HEK293 (cell line): Measurements from ENCODE around the gene SLC40A1.

Experiments used
- CTCF ChIA-PET: fragments of 350-600 bp; formaldehyde crosslinking; extraction: SDS; loops from one replicate; lab custom pipeline; 2021; ENCODE audit warnings: antibody characterized with exemption; lab: Yijun Ruan, JAX
- POLR2A ChIA-PET: fragments of 300-600 bp; formaldehyde crosslinking; extraction: SDS; loops from one replicate; lab custom pipeline; 2020; ENCODE audit warnings: antibody characterized with exemption, inconsistent platforms; lab: Yijun Ruan, JAX
- H3K27ac ChIP-seq: fragments of 200-500 bp; sonication (Bioruptor generic); 2 replicates; pipeline ENCODE4 v1.5.1; 2014; ENCODE audit warnings: low read depth, low read length, control low read depth, inconsistent platforms; ENCODE audit errors: extremely low read depth
- H3K36me3 ChIP-seq, 2 experiments: fragments of 200-500 bp in 1 of 2; sonication (Bioruptor generic) in 1 of 2; 1 replicate in 1 of 2; 2 replicates in 1 of 2; pipeline ENCODE4 v1.5.1; 2014 to 2017; ENCODE audit warnings: inconsistent platforms in 2 of 2, low read length in 2 of 2; ENCODE audit not compliant: control insufficient read depth in 2 of 2, insufficient read depth in 1 of 2
- H3K4me1 ChIP-seq: fragments of 200-500 bp; sonication (Bioruptor generic); 2 replicates; pipeline ENCODE4 v1.5.1; 2014; ENCODE audit warnings: mild to moderate bottlenecking, low read length, inconsistent platforms; ENCODE audit not compliant: control insufficient read depth, insufficient read depth
- H3K4me3 ChIP-seq: 2 replicates; pipeline ENCODE4 v1.5.1; 2011; ENCODE audit warnings: low read depth, mild to moderate bottlenecking, control low read depth, low read length, moderate library complexity
- H3K9me3 ChIP-seq: fragments of 200-500 bp; sonication (Bioruptor generic); 2 replicates; pipeline ENCODE4 v1.5.1; 2014; ENCODE audit warnings: low read depth, low read length, inconsistent platforms; ENCODE audit not compliant: control insufficient read depth, insufficient read depth
- CTCF ChIP-seq: fragments of 450-650 bp; formaldehyde crosslinking; IDR thresholded peaks from 2 replicates; pipeline ENCODE4 v1.5.1; 2016; ENCODE audit warnings: missing biosample characterization, missing genetic modification characterization
- GFI1B ChIP-seq: fragments of 450-650 bp; formaldehyde crosslinking; IDR thresholded peaks from 2 replicates; pipeline ENCODE4 v1.5.1; 2016; ENCODE audit warnings: missing biosample characterization, missing genetic modification characterization
- PRDM10 ChIP-seq: fragments of 450-650 bp; formaldehyde crosslinking; IDR thresholded peaks from 2 replicates; pipeline ENCODE4 v1.5.1; 2016; ENCODE audit warnings: missing biosample characterization, missing genetic modification characterization
- SCRT1 ChIP-seq: fragments of 450-650 bp; formaldehyde crosslinking; IDR thresholded peaks from 2 replicates; pipeline ENCODE4 v1.5.1; 2016; ENCODE audit warnings: missing biosample characterization, missing genetic modification characterization, borderline replicate concordance
- ZBTB26 ChIP-seq: fragments of 450-650 bp; formaldehyde crosslinking; optimal IDR thresholded peaks from 2 replicates; pipeline ENCODE3; 2016; ENCODE audit warnings: missing biosample characterization, mild to moderate bottlenecking, missing genetic modification characterization
- ZFP69B ChIP-seq: fragments of 450-650 bp; formaldehyde crosslinking; IDR thresholded peaks from 2 replicates; pipeline ENCODE4 v1.5.1; 2016; ENCODE audit warnings: missing biosample characterization, missing genetic modification characterization
- ZNF157 ChIP-seq: fragments of 450-650 bp; formaldehyde crosslinking; IDR thresholded peaks from 2 replicates; pipeline ENCODE4 v1.5.1; 2016; ENCODE audit warnings: missing biosample characterization, missing genetic modification characterization
- ZNF16 ChIP-seq: fragments of 450-650 bp; formaldehyde crosslinking; IDR thresholded peaks from 2 replicates; pipeline ENCODE4 v1.5.1; 2016; ENCODE audit warnings: low read depth, missing biosample characterization, missing genetic modification characterization
- ZNF184 ChIP-seq: fragments of 450-650 bp; IDR thresholded peaks from 2 replicates; pipeline ENCODE4 v1.5.1; 2018; ENCODE audit warnings: missing biosample characterization, mild to moderate bottlenecking, missing genetic modification characterization
- ZNF23 ChIP-seq: fragments of 450-650 bp; formaldehyde crosslinking; IDR thresholded peaks from 2 replicates; pipeline ENCODE4 v1.5.1; 2016; ENCODE audit warnings: missing biosample characterization, missing genetic modification characterization, borderline replicate concordance
- ZNF488 ChIP-seq: fragments of 450-650 bp; formaldehyde crosslinking; IDR thresholded peaks from 2 replicates; pipeline ENCODE4 v1.5.1; 2016; ENCODE audit warnings: missing biosample characterization, missing genetic modification characterization
- ZNF560 ChIP-seq: fragments of 450-650 bp; formaldehyde crosslinking; IDR thresholded peaks from 2 replicates; pipeline ENCODE4 v1.5.1; 2017; ENCODE audit warnings: missing biosample characterization, missing genetic modification characterization, borderline replicate concordance
- ZNF791 ChIP-seq: fragments of 450-650 bp; formaldehyde crosslinking; IDR thresholded peaks from 2 replicates; pipeline ENCODE4 v1.5.1; 2016; ENCODE audit warnings: missing biosample characterization, missing genetic modification characterization
- ZNF830 ChIP-seq: fragments of 450-650 bp; IDR thresholded peaks from 2 replicates; pipeline ENCODE4 v1.5.0; 2018; ENCODE audit warnings: missing biosample characterization, missing genetic modification characterization, low read depth, mild to moderate bottlenecking, moderate library complexity
- ZSCAN4 ChIP-seq: fragments of 450-650 bp; formaldehyde crosslinking; IDR thresholded peaks from 2 replicates; pipeline ENCODE4 v1.5.1; 2017; ENCODE audit warnings: missing biosample characterization, missing genetic modification characterization

SLC40A1 gene

GRCh38 chr2:189609853-189610252 lies 29.3 kb upstream of the SLC40A1 start:
- Histone ChIP-seq H3K4me1 (peaks cover 17% of the 10 kb centered on the region), H3K9me3 (no peaks in the 10 kb centered on the region), H3K4me3 (no peak overlapping the region), H3K27ac (no peak overlapping the region), H3K36me3 (no peaks in the 10 kb centered on the region)
- ChIA-PET POLR2A (no interaction called here), CTCF (interaction anchor here (0.6 kb wide), 2 partner anchors 146 to 1318 kb away, joined by 3 to 4 read pairs; partner anchors contain the start of gene GULP1)
- no peak for TF ChIP-seq ZNF184 (tag by site-specific recombination)
- TF ChIP-seq ZBTB26 (tag by site-specific recombination), result no peak
- TF ChIP-seq ZNF560, result no peak
- no peak for TF ChIP-seq GFI1B
- TF ChIP-seq SCRT1 (tag by site-specific recombination), result no peak
- no peak for TF ChIP-seq PRDM10 (tag by site-specific recombination)
- no peak for TF ChIP-seq ZFP69B (tag by site-specific recombination)
- TF ChIP-seq ZNF791, result no peak
- no peak for TF ChIP-seq ZNF830 (tag by site-specific recombination)
- TF ChIP-seq ZNF23, result no peak
- TF ChIP-seq ZNF157 (tag by site-specific recombination), result no peak
- no peak for TF ChIP-seq ZNF488 (tag by site-specific recombination)
- TF ChIP-seq CTCF (tag by site-specific recombination), result no peak

- ChIA-PET CTCF (interaction anchor here (0.8 kb wide), 1 partner anchor 137 kb away, joined by 5 read pairs; no protein-coding TSS in a partner anchor), POLR2A (no interaction called here)
- 0 out of 2 replicates have a peak, but pooled peaks have one; percentile 29 for TF ChIP-seq ZSCAN4 (tag by site-specific recombination)
- TF ChIP-seq ZNF16 (tag by site-specific recombination), result no peak
- Histone ChIP-seq H3K36me3 (no peaks in the 10 kb centered on the region), H3K27ac (no peak overlapping the region), H3K4me1 (peaks cover 17% of the 10 kb centered on the region), H3K9me3 (no peaks in the 10 kb centered on the region), H3K4me3 (no peak overlapping the region)
Measured at GRCh38 chr2:189609423-189609816, 28.8 kb upstream of the SLC40A1 start.
